Ureter (tissue), 1 donor: Measurements from ENCODE around the gene LHX8. TPM values are rescaled to one million over a fixed set of nuclear protein-coding genes. Genes with fewer than 3 reads are reported as not detected.
"Not testable (repeated sequence)": the region's sequence is repeated elsewhere in the genome, so short reads cannot be mapped to it uniquely, and the experiment has no call there.

ENCODE experiments used
- DNase-seq: peaks from one replicate; pipeline ENCODE4 v3.0.0-alpha.2; 2020; ENCODE audit warnings: low spot score
- total RNA-seq: library from RNA; stranded (reverse); gene quantifications from one replicate; pipeline ENCODE4 v1.2.4, GENCODE V29; 2023
- donor health status: DM: yes; HTN: yes; CAD: no.

LHX8 gene
- 0.21 TPM for total RNA-seq

- DNase-seq = no peak
Observed at GRCh38 chr1:75133750-75134646, at the start of gene LHX8. Gene LHX8 (plus strand): TSS chr1:75134388. CDS start chr1:75136615, 2,227 bp downstream.

GRCh38 chr1:75085931-75086330 is 48.3 kb upstream of the LHX8 start:
- DNase-seq = no peak

GRCh38 chr1:75087278-75087677 is 46.9 kb upstream of the LHX8 start:
- no peak for DNase-seq

- no peak for DNase-seq
Observed at GRCh38 chr1:75092141-75092540, 42.0 kb upstream of the LHX8 start.

GRCh38 chr1:75097654-75098053 is 36.5 kb upstream of the LHX8 start:
- DNase-seq = no peak

GRCh38 chr1:75099581-75099980 is 34.6 kb upstream of the LHX8 start:
- no peak for DNase-seq

GRCh38 chr1:75100481-75101092 is 33.6 kb upstream of the LHX8 start:
- DNase-seq = no peak

GRCh38 chr1:75112362-75112951 is 21.7 kb upstream of the LHX8 start:
- not testable (repeated sequence) for DNase-seq

GRCh38 chr1:75115654-75116053 is 18.5 kb upstream of the LHX8 start:
- no peak for DNase-seq

GRCh38 chr1:75123756-75124155 is 10.4 kb upstream of the LHX8 start:
- no peak for DNase-seq

- no peak for DNase-seq
Observed at GRCh38 chr1:75124510-75124909, 9.7 kb upstream of the LHX8 start.

- DNase-seq = no peak
Observed at GRCh38 chr1:75125161-75125726, 8.9 kb upstream of the LHX8 start.

GRCh38 chr1:75126611-75127101 is 7.5 kb upstream of the LHX8 start:
- no peak for DNase-seq

- DNase-seq = no peak
Observed at GRCh38 chr1:75127916-75128717, 6.1 kb upstream of the LHX8 start.

GRCh38 chr1:75129660-75129982 is 4.6 kb upstream of the LHX8 start:
- no peak for DNase-seq

GRCh38 chr1:75129983-75130789 is 4.0 kb upstream of the LHX8 start:
- no peak for DNase-seq

- DNase-seq = no peak
Observed at GRCh38 chr1:75130865-75131564, 3.2 kb upstream of the LHX8 start.

- no peak for DNase-seq
Observed at GRCh38 chr1:75131565-75132241, 2.5 kb upstream of the LHX8 start.

- no peak for DNase-seq
Observed at GRCh38 chr1:75132242-75132811, 1.9 kb upstream of the LHX8 start.
